ENCODE measurements around the gene EPHB6.

Gene EPHB6

GRCh38 chr7:142866361-142867096, 11.7 kb downstream of the EPHB6 start:
- no peak for DNase-seq (ENCODE audit: low read depth)

GRCh38 chr7:142867097-142867378, 12.2 kb downstream of the EPHB6 start:
- DNase-seq (ENCODE audit: low read depth) = no peak

GRCh38 chr7:142867398-142868187, 12.7 kb downstream of the EPHB6 start:
- no peak for DNase-seq (ENCODE audit: low read depth)

- no peak for DNase-seq (ENCODE audit: low read depth)
Measured at GRCh38 chr7:142868188-142868985, 13.5 kb downstream of the EPHB6 start.

- no peak for DNase-seq (ENCODE audit: low read depth)
Measured at GRCh38 chr7:142868986-142869415, 14.1 kb downstream of the EPHB6 start.

- no peak for DNase-seq (ENCODE audit: low read depth)
Measured at GRCh38 chr7:142869434-142869833, 14.6 kb downstream of the EPHB6 start.

GRCh38 chr7:142870147-142870559, 15.3 kb downstream of the EPHB6 start:
- DNase-seq (ENCODE audit: low read depth) = no peak

- no peak for DNase-seq (ENCODE audit: low read depth)
Measured at GRCh38 chr7:142870566-142871259, 15.8 kb downstream of the EPHB6 start.

GRCh38 chr7:142871260-142872105, 16.6 kb downstream of the EPHB6 start:
- no peak for DNase-seq (ENCODE audit: low read depth)

- no peak for DNase-seq (ENCODE audit: low read depth)
Measured at GRCh38 chr7:142872106-142872675, 17.3 kb downstream of the EPHB6 start.

GRCh38 chr7:142873281-142873784, 18.5 kb downstream of the EPHB6 start:
- no peak for DNase-seq (ENCODE audit: low read depth)

- DNase-seq (ENCODE audit: low read depth) = no peak
Measured at GRCh38 chr7:142873871-142874270, 19.0 kb downstream of the EPHB6 start.

- DNase-seq (ENCODE audit: low read depth) = no peak
Measured at GRCh38 chr7:142874409-142874808, 19.5 kb downstream of the EPHB6 start.

GRCh38 chr7:142874837-142875236, 20.0 kb downstream of the EPHB6 start:
- DNase-seq (ENCODE audit: low read depth) = no peak

- no peak for DNase-seq (ENCODE audit: low read depth)
Measured at GRCh38 chr7:142875456-142875855, 20.6 kb downstream of the EPHB6 start.

- DNase-seq (ENCODE audit: low read depth) = no peak
Measured at GRCh38 chr7:142876236-142876960, 21.5 kb downstream of the EPHB6 start.

- DNase-seq (ENCODE audit: low read depth) = no peak
Measured at GRCh38 chr7:142876991-142877910, 22.4 kb downstream of the EPHB6 start.

GRCh38 chr7:142878315-142878714, 23.4 kb downstream of the EPHB6 start:
- DNase-seq (ENCODE audit: low read depth) = no peak

GRCh38 chr7:142879060-142879459, 24.2 kb downstream of the EPHB6 start:
- DNase-seq (ENCODE audit: low read depth) = no peak

All from CMK (cell line).